Measurements from ENCODE around the gene KDM1A.

- TF ChIP-seq POLR2A (IDR thresholded peaks at IDR 0.05) (no peak), CTCF (IDR thresholded peaks at IDR 0.05) (no peak)
These were observed 73.2 kb downstream of the KDM1A start for GRCh38 chr1:23092447-23092846.

Data from tibial nerve (tissue), 3 donors.